H1 (cell line): ENCODE results near the gene MACROD2. TPM values are rescaled to one million over a fixed set of nuclear protein-coding genes. Genes with fewer than 3 reads are reported as not detected.

Experiments
- CTCF ChIA-PET: fragments of 300-600 bp; sonication (Branson Sonifier 250); formaldehyde crosslinking; loops from one replicate; lab custom pipeline; 2021; ENCODE audit not compliant: partially characterized antibody; lab: Charles Lee
- POLR2A ChIA-PET: fragments of 300-600 bp; sonication (Branson Sonifier 250); formaldehyde crosslinking; loops from one replicate; lab custom pipeline; 2021; ENCODE audit warnings: inconsistent platforms; ENCODE audit not compliant: partially characterized antibody; lab: Charles Lee
- DNase-seq, 2 experiments: peaks; one replicate each; pipeline versions ENCODE4 v3.0.0 to v3.0.0-alpha.2; 2010 to 2022; ENCODE audit warnings: low spot score in 2 of 2, low read depth in 1 of 2, mixed read lengths in 1 of 2
- FAIRE-seq: peaks from 2 replicates; lab custom pipeline; 2011; peaks lifted over from hg19 to GRCh38; lab: Jason Lieb, UNC
- H2AFZ ChIP-seq: 2 replicates; pipeline ENCODE4 v1.8.1; 2012; ENCODE audit warnings: low read length, inconsistent platforms
- H2AK5ac ChIP-seq: 2 replicates; pipeline ENCODE4 v1.6.1; 2013; ENCODE audit warnings: low read depth, low read length
- H2BK120ac ChIP-seq: replicated peaks from 2 replicates; pipeline ENCODE3; 2013; ENCODE audit warnings: low read depth, low read length, inconsistent platforms
- H2BK12ac ChIP-seq: 2 replicates; pipeline ENCODE4 v1.6.1; 2013; ENCODE audit warnings: low read depth, low read length
- H2BK15ac ChIP-seq: 2 replicates; pipeline ENCODE4 v1.6.1; 2013; ENCODE audit warnings: low read length
- H2BK20ac ChIP-seq: 2 replicates; pipeline ENCODE4 v1.6.1; 2013; ENCODE audit warnings: low read length
- H2BK5ac ChIP-seq: 2 replicates; pipeline ENCODE4 v1.6.1; 2013; ENCODE audit warnings: low read depth, low read length
- H3K14ac ChIP-seq: 2 replicates; pipeline ENCODE4 v1.6.1; 2013; ENCODE audit warnings: inconsistent platforms; ENCODE audit not compliant: insufficient read length
- H3K18ac ChIP-seq: 2 replicates; pipeline ENCODE4 v1.6.1; 2013; ENCODE audit warnings: low read length; ENCODE audit errors: extremely low read depth
- H3K23ac ChIP-seq: 2 replicates; pipeline ENCODE4 v1.6.1; 2013; ENCODE audit warnings: inconsistent platforms; ENCODE audit not compliant: insufficient read length
- H3K23me2 ChIP-seq: 2 replicates; pipeline ENCODE4 v1.6.1; 2013; ENCODE audit warnings: low read depth, low read length
- H3K27ac ChIP-seq: 2 replicates; pipeline ENCODE4 v1.6.1; 2011; ENCODE audit warnings: low read depth, low read length, inconsistent platforms
- H3K27me3 ChIP-seq, 4 experiments: replicated peaks in 1 of 4; 1 replicate in 1 of 4; 2 replicates in 3 of 4; pipeline versions ENCODE4 v1.6.1 to v1.8.1; 2011 to 2013; ENCODE audit warnings: low read length in 3 of 4, mild to moderate bottlenecking in 3 of 4, inconsistent platforms in 2 of 4, mixed read lengths in 2 of 4, moderate library complexity in 1 of 4; ENCODE audit not compliant: control insufficient read depth in 3 of 4, insufficient read depth in 3 of 4; ENCODE audit errors: extremely low read depth in 1 of 4
- H3K36me3 ChIP-seq, 4 experiments: 2 replicates each; pipeline versions ENCODE4 v1.6.1 to v1.8.1; 2011 to 2013; ENCODE audit warnings: mild to moderate bottlenecking in 4 of 4, low read length in 3 of 4, moderate library complexity in 2 of 4, control low read depth in 1 of 4, inconsistent platforms in 1 of 4; ENCODE audit not compliant: insufficient read depth in 4 of 4, control insufficient read depth in 2 of 4
- H3K4ac ChIP-seq: replicated peaks from 2 replicates; pipeline ENCODE3; 2013; ENCODE audit warnings: low read length, low read depth, mixed read lengths, inconsistent platforms; ENCODE audit not compliant: insufficient read length
- H3K4me1 ChIP-seq, 4 experiments: replicated peaks in 1 of 4; 1 replicate in 1 of 4; 2 replicates in 3 of 4; pipeline versions ENCODE4 v1.6.1 to v1.8.1; 2011 to 2013; ENCODE audit warnings: low read length in 3 of 4, inconsistent platforms in 2 of 4, mixed read lengths in 1 of 4; ENCODE audit not compliant: insufficient read depth in 4 of 4, control insufficient read depth in 3 of 4
- H3K4me2 ChIP-seq, 2 experiments: 2 replicates each; pipeline versions ENCODE4 v1.6.1 to v1.8.1; 2011 to 2013; ENCODE audit warnings: low read depth in 2 of 2, low read length in 2 of 2, control low read depth in 1 of 2, inconsistent platforms in 1 of 2, mild to moderate bottlenecking in 1 of 2; ENCODE audit not compliant: insufficient read depth in 1 of 2
- H3K4me3 ChIP-seq, 4 experiments: fragments of 200-600, 300-600 bp in 1 of 4; sonication (generic), shearing (Covaris generic), sonication (Bioruptor Twin) in 1 of 4; 2 replicates each; pipeline versions ENCODE4 v1.5.1 to v1.8.1; 2011 to 2016; ENCODE audit warnings: low read length in 4 of 4, low read depth in 3 of 4, control low read depth in 2 of 4, inconsistent platforms in 2 of 4, mild to moderate bottlenecking in 2 of 4, mixed read lengths in 1 of 4, moderate library complexity in 1 of 4; ENCODE audit not compliant: insufficient read depth in 2 of 4; ENCODE audit errors: extremely low read depth in 1 of 4
- H3K56ac ChIP-seq: replicated peaks from 2 replicates; pipeline ENCODE3; 2013; ENCODE audit warnings: low read depth, mild to moderate bottlenecking, mixed read lengths, low read length, inconsistent platforms; ENCODE audit not compliant: insufficient read length
- H3K79me1 ChIP-seq: 2 replicates; pipeline ENCODE4 v1.6.1; 2013; ENCODE audit warnings: low read depth, low read length, control low read depth
- H3K79me2 ChIP-seq, 2 experiments: 2 replicates each; pipeline versions ENCODE4 v1.6.1 to v1.8.1; 2012 to 2013; ENCODE audit warnings: low read length in 2 of 2, mild to moderate bottlenecking in 2 of 2, inconsistent platforms in 1 of 2; ENCODE audit not compliant: insufficient read depth in 2 of 2, control insufficient read depth in 1 of 2
- H3K9ac ChIP-seq, 4 experiments: replicated peaks in 1 of 4; 1 replicate in 1 of 4; 2 replicates in 3 of 4; pipeline versions ENCODE4 v1.6.1 to v1.8.1; 2011 to 2013; ENCODE audit warnings: low read depth in 3 of 4, low read length in 3 of 4, control low read depth in 2 of 4, mild to moderate bottlenecking in 2 of 4, moderate library complexity in 2 of 4, inconsistent platforms in 1 of 4; ENCODE audit errors: extremely low read depth in 1 of 4
- H3K9me3 ChIP-seq, 2 experiments: 2 replicates each; pipeline versions ENCODE4 v1.6.1 to v1.8.1; 2012 to 2013; ENCODE audit warnings: mild to moderate bottlenecking in 2 of 2, moderate library complexity in 2 of 2, control low read depth in 1 of 2, inconsistent platforms in 1 of 2, low read depth in 1 of 2, low read length in 1 of 2, mixed read lengths in 1 of 2; ENCODE audit not compliant: insufficient read depth in 2 of 2
- H4K20me1 ChIP-seq, 2 experiments: replicated peaks in 1 of 2; 2 replicates each; pipeline versions ENCODE3 to v1.8.1; 2011 to 2013; ENCODE audit warnings: inconsistent platforms in 2 of 2, low read length in 2 of 2, mild to moderate bottlenecking in 1 of 2; ENCODE audit not compliant: insufficient read depth in 2 of 2, control insufficient read depth in 1 of 2
- H4K5ac ChIP-seq: 2 replicates; pipeline ENCODE4 v1.6.1; 2013; ENCODE audit warnings: low read length, low read depth, mixed read lengths, inconsistent platforms; ENCODE audit not compliant: insufficient read length
- H4K8ac ChIP-seq: 2 replicates; pipeline ENCODE4 v1.8.0; 2013; ENCODE audit warnings: mild to moderate bottlenecking, moderate library complexity, low read length, inconsistent platforms; ENCODE audit not compliant: insufficient read depth; ENCODE audit errors: extremely low read depth
- H4K91ac ChIP-seq: replicated peaks from 2 replicates; pipeline ENCODE3; 2013; ENCODE audit warnings: low read length, mixed read lengths, inconsistent platforms; ENCODE audit not compliant: insufficient read length
- CHD1 ChIP-seq: IDR thresholded peaks from 2 replicates; pipeline ENCODE4 v1.6.1; 2012; ENCODE audit warnings: low read depth, low read length, improper control_type of control experiment
- HDAC2 ChIP-seq, 2 experiments: fragments of 300-600 bp in 1 of 2; sonication (generic) in 1 of 2; IDR thresholded peaks; 2 replicates each; pipeline ENCODE4 v1.6.1; 2011 to 2012; ENCODE audit warnings: low read depth in 2 of 2, low read length in 2 of 2, mild to moderate bottlenecking in 2 of 2, moderate library complexity in 2 of 2, borderline replicate concordance in 1 of 2, inconsistent platforms in 1 of 2
- HDAC6 ChIP-seq: IDR thresholded peaks from one replicate; pipeline ENCODE4 v1.7.1; 2012; ENCODE audit warnings: low read depth, mild to moderate bottlenecking, inconsistent platforms, low read length, moderate library complexity
- SIN3A ChIP-seq, 2 experiments: IDR thresholded peaks in 1 of 2; conservative IDR thresholded peaks in 1 of 2; 2 replicates each; pipeline ENCODE4 v1.6.1; 2011 to 2012; ENCODE audit warnings: low read length in 2 of 2, improper control_type of control experiment in 1 of 2, low read depth in 1 of 2, mild to moderate bottlenecking in 1 of 2
- SIX5 ChIP-seq: IDR thresholded peaks from 2 replicates; pipeline ENCODE4 v1.6.1; 2011; ENCODE audit warnings: mild to moderate bottlenecking, low read depth, low read length
- YY1 ChIP-seq: IDR thresholded peaks from 2 replicates; pipeline ENCODE4 v1.6.1; 2011; ENCODE audit warnings: low read depth, mild to moderate bottlenecking, low read length
- WGBS, 2 experiments: shearing (Covaris generic) in 1 of 2; methylation state at CpG; one replicate each; pipeline versions ENCODE4 v1.1.6 to v1.1.7; 2013 to 2015; ENCODE audit warnings: low lambda C conversion rate in 2 of 2, mixed read lengths in 2 of 2, inconsistent platforms in 1 of 2, low coverage in 1 of 2, missing lambda C conversion rate in 1 of 2; ENCODE audit not compliant: insufficient replicate concordance in 2 of 2, insufficient coverage in 1 of 2, insufficient read length in 1 of 2; ENCODE audit errors: extremely low coverage in 1 of 2, missing lambda C conversion rate in 1 of 2; 5-methylcytosine and 5-hydroxymethylcytosine counted together
- polyA plus RNA-seq, 7 experiments: library from polyadenylated mRNA; depleted of rRNA in 3 of 7; stranded (reverse) in 5 of 7; unstranded in 2 of 7; fragments of >200 nt in 5 of 7; fragments of 200-250 nt in 2 of 7; gene quantifications; 1 replicate in 5 of 7; 2 replicates in 1 of 7; 4 replicates in 1 of 7; pipeline versions ENCODE4 v1.2.1 to v1.2.3, GENCODE V29; 2011 to 2013; ENCODE audit warnings: missing spikeins in 2 of 7, mixed read lengths in 2 of 7
- total RNA-seq: library from RNA; stranded (reverse); fragmentation: NEBNext Ultra II Directional; extraction: Animal tissue kit (Norgen Biotek cat#: 25700); gene quantifications from 2 replicates; pipeline ENCODE4 v1.2.1, GENCODE V29; 2021
- TF ChIP-seq, protein P1 (sequence below): IDR thresholded peaks from 2 replicates; pipeline ENCODE4 v1.6.1; 2011; ENCODE audit warnings: low read length, improper control_type of control experiment
- TF ChIP-seq, protein P2 (sequence below): IDR thresholded peaks from 2 replicates; pipeline ENCODE4 v1.6.1; 2012; ENCODE audit warnings: inconsistent platforms

The MACROD2 gene
- total and polyA plus RNA-seq, 2 of the 8 experiments (the other 6 are each of a cell fraction or from before 2014, with no cell fraction given) = 0.70 to 3.9 TPM

DNA sequence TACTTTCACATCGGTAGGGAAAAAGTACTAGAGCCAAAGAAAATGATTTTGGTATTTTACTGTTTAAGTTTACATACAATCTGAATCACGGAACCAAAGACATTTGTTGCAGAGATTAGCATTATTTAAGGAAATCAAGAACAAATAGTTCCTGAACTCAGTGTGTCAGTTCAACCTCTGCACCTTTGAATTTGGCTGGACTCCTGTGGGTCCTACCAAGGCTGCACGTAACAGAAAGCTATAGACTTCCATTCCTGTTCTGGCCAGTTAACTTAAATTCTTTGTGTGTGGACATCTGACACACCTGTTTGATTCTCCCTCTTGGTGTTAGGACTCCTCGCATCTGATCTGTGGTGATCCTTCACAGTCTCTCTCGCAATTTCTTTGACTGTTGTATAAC is 69.6 kb downstream of the MACROD2 start:
- no peak overlapping the region for H2AFZ ChIP-seq
- no peak overlapping the region for H3K27ac ChIP-seq
- H2BK15ac ChIP-seq = no peak overlapping the region
- DNase-seq (no peak), FAIRE-seq (no peak)
- H3K9me3 ChIP-seq = no peaks in the 10 kb centered on the region
- no peak overlapping the region for H3K4me2 ChIP-seq
- TF ChIP-seq HDAC6 (no peak), CHD1 (no peak), SIN3A (conservative IDR thresholded peaks at IDR 0.05 in 1 of 2, IDR thresholded peaks at IDR 0.05 in 1 of 2; ENCODE audit: low read depth in 1 of 2, low read length in 2 of 2) (no peak), SIX5 (no peak), YY1 (no peak), HDAC2 (IDR thresholded peaks at IDR 0.05; ENCODE audit: borderline replicate concordance in 1 of 2, low read depth in 2 of 2, low read length in 2 of 2) (no peak)
- TF ChIP-seq, protein P1, sequence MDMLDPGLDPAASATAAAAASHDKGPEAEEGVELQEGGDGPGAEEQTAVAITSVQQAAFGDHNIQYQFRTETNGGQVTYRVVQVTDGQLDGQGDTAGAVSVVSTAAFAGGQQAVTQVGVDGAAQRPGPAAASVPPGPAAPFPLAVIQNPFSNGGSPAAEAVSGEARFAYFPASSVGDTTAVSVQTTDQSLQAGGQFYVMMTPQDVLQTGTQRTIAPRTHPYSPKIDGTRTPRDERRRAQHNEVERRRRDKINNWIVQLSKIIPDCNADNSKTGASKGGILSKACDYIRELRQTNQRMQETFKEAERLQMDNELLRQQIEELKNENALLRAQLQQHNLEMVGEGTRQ = no peak
- TF ChIP-seq, protein P2, sequence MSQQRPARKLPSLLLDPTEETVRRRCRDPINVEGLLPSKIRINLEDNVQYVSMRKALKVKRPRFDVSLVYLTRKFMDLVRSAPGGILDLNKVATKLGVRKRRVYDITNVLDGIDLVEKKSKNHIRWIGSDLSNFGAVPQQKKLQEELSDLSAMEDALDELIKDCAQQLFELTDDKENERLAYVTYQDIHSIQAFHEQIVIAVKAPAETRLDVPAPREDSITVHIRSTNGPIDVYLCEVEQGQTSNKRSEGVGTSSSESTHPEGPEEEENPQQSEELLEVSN = no peak
- ChIA-PET CTCF (interaction anchor here (1.0 kb wide), 1 partner anchor 11 kb away, joined by 10 read pairs; no protein-coding TSS in a partner anchor), POLR2A (no interaction called here)
- H2BK120ac ChIP-seq = no peak overlapping the region
- H3K4me3 ChIP-seq = no peak overlapping the region
- H3K36me3 ChIP-seq = no peaks in the 10 kb centered on the region
- no peaks in the 10 kb centered on the region for H3K27me3 ChIP-seq
- WGBS, 2 experiments = 87% methylated on average over 5 of the region's 5 CpGs; no CpG with 5 or more reads in 1 of the 2 experiments
- no peak overlapping the region for H4K91ac ChIP-seq
- no peak overlapping the region for H3K4ac ChIP-seq
- H3K79me1 ChIP-seq = no peaks in the 10 kb centered on the region
- no peak overlapping the region for H4K8ac ChIP-seq
- H3K18ac ChIP-seq = no peak overlapping the region
- no peak overlapping the region for H3K23ac ChIP-seq
- H3K14ac ChIP-seq = no peak overlapping the region
- H2BK12ac ChIP-seq = no peak overlapping the region
- no peaks in the 10 kb centered on the region for H3K23me2 ChIP-seq
- H4K20me1 ChIP-seq = no peaks in the 10 kb centered on the region
- H2BK5ac ChIP-seq = no peak overlapping the region
- H3K9ac ChIP-seq = no peak overlapping the region
- no peaks in the 10 kb centered on the region for H3K79me2 ChIP-seq
- no peak overlapping the region for H3K56ac ChIP-seq
- H2AK5ac ChIP-seq = no peak overlapping the region
- H2BK20ac ChIP-seq = no peak overlapping the region
- no peaks in the 10 kb centered on the region for H3K4me1 ChIP-seq
- H4K5ac ChIP-seq = no peak overlapping the region
